Stimulated activated CD4-positive, alpha-beta T cell treated with anti-CD3 and anti-CD28 coated beads, Interleukin-12 subunit alpha, Interleukin-12 subunit beta, amount 100 ng/mL, for 4 hours (primary cell): ENCODE data around the gene PAK6.

Experiments used
- DNase-seq: peaks from one replicate; pipeline ENCODE4 v3.0.0-alpha.2; 2020

The PAK6 gene

GRCh38 chr15:40295297-40295696 lies 56.4 kb downstream of the PAK6 start:
- DNase-seq: no peak

GRCh38 chr15:40295877-40296560 lies 57.2 kb downstream of the PAK6 start:
- DNase-seq: no peak

GRCh38 chr15:40296561-40297230 lies 57.8 kb downstream of the PAK6 start:
- no peak for DNase-seq

GRCh38 chr15:40297356-40297755 lies 58.5 kb downstream of the PAK6 start:
- no peak for DNase-seq

GRCh38 chr15:40298216-40298935 lies 59.5 kb downstream of the PAK6 start:
- DNase-seq: no peak

- DNase-seq: no peak
These were observed 61.5 kb downstream of the PAK6 start for GRCh38 chr15:40300367-40300766.

- no peak for DNase-seq
These were observed 61.9 kb downstream of the PAK6 start for GRCh38 chr15:40300771-40301170.

- no peak for DNase-seq
These were observed 62.8 kb downstream of the PAK6 start for GRCh38 chr15:40301467-40302179.

GRCh38 chr15:40302288-40302886 lies 63.5 kb downstream of the PAK6 start:
- no peak for DNase-seq

- no peak for DNase-seq
These were observed 64.1 kb downstream of the PAK6 start for GRCh38 chr15:40302981-40303380.

- no peak for DNase-seq
These were observed 64.7 kb downstream of the PAK6 start for GRCh38 chr15:40303576-40303975.

- no peak for DNase-seq
These were observed 66.4 kb downstream of the PAK6 start for GRCh38 chr15:40305281-40305680.

- DNase-seq: no peak
These were observed 67.5 kb downstream of the PAK6 start for GRCh38 chr15:40306371-40306770.

GRCh38 chr15:40306908-40307307 lies 68.0 kb downstream of the PAK6 start:
- no peak for DNase-seq

GRCh38 chr15:40307421-40308211 lies 68.8 kb downstream of the PAK6 start, which contains the start of gene PLCB2:
Gene PLCB2 (minus strand): TSS chr15:40307935. CDS start chr15:40307672, 263 bp downstream.
- DNase-seq: peak; percentile 55

GRCh38 chr15:40309344-40309862 lies 70.5 kb downstream of the PAK6 start:
- DNase-seq: no peak

- DNase-seq: peak; percentile 52
These were observed 71.4 kb downstream of the PAK6 start for GRCh38 chr15:40310001-40310959.

GRCh38 chr15:40310993-40311392 lies 72.1 kb downstream of the PAK6 start:
- no peak for DNase-seq

GRCh38 chr15:40312370-40313158 lies 73.7 kb downstream of the PAK6 start:
- no peak for DNase-seq
